Thymus (tissue), 11 donors: ENCODE measurements around the gene RABL6. TPM values are rescaled to one million over a fixed set of nuclear protein-coding genes. Genes with fewer than 3 reads are reported as not detected.
"Not testable (repeated sequence)": the region's sequence is repeated elsewhere in the genome, so short reads cannot be mapped to it uniquely, and the experiment has no call there.

Source experiments
- DNase-seq, 9 donors: peaks; one replicate each; pipeline ENCODE4 v3.0.0-alpha.2; 2013; ENCODE audit warnings: low spot score in 9 of 9, low read depth in 6 of 9, missing footprints in 1 of 9
- H3K27ac ChIP-seq, 2 donors: one replicate each; pipeline ENCODE4 v1.5.1; 2013; ENCODE audit warnings: control low read depth in 1 of 2, low read depth in 1 of 2, low read length in 1 of 2, mild to moderate bottlenecking in 1 of 2, moderate library complexity in 1 of 2
- H3K27me3 ChIP-seq, 2 donors: one replicate each; pipeline ENCODE4 v1.5.1; 2013; ENCODE audit warnings: low read length in 1 of 2; ENCODE audit not compliant: control insufficient read depth in 2 of 2, insufficient read depth in 1 of 2
- H3K36me3 ChIP-seq, 2 donors: one replicate each; pipeline ENCODE4 v1.5.1; 2013; ENCODE audit warnings: low read length in 1 of 2, mild to moderate bottlenecking in 1 of 2, moderate library complexity in 1 of 2; ENCODE audit not compliant: control insufficient read depth in 2 of 2, insufficient read depth in 2 of 2
- H3K4me1 ChIP-seq, 2 donors: one replicate each; pipeline ENCODE4 v1.5.1; 2013; ENCODE audit warnings: low read length in 2 of 2; ENCODE audit not compliant: control insufficient read depth in 2 of 2, insufficient read depth in 2 of 2
- H3K4me3 ChIP-seq, 2 donors: one replicate each; pipeline ENCODE4 v1.5.1; 2013; ENCODE audit warnings: low read length in 2 of 2, control low read depth in 1 of 2, mild to moderate bottlenecking in 1 of 2
- H3K9me3 ChIP-seq, 2 donors: one replicate each; pipeline ENCODE4 v1.5.1; 2013; ENCODE audit warnings: low read length in 1 of 2, mild to moderate bottlenecking in 1 of 2; ENCODE audit not compliant: control insufficient read depth in 2 of 2, insufficient read depth in 1 of 2
- WGBS: extraction: QIAGEN DNeasy Blood & Tissue Kit; methylation state at CpG from one replicate; pipeline ENCODE4 v1.1.7; 2013; 5-methylcytosine and 5-hydroxymethylcytosine counted together
- polyA plus RNA-seq: library from polyadenylated mRNA; stranded (reverse); fragments of 200-250 nt; gene quantifications from one replicate; pipeline ENCODE4 v1.2.3, GENCODE V29; 2013
- total RNA-seq: library from RNA; stranded (reverse); fragments of 120-200 nt; gene quantifications from one replicate; pipeline ENCODE4 v1.2.4, GENCODE V29; 2013
- donor health status: healthy.

The RABL6 gene
- total and polyA plus RNA-seq, 2 donors, result 43.4 to 55.1 TPM

DNA sequence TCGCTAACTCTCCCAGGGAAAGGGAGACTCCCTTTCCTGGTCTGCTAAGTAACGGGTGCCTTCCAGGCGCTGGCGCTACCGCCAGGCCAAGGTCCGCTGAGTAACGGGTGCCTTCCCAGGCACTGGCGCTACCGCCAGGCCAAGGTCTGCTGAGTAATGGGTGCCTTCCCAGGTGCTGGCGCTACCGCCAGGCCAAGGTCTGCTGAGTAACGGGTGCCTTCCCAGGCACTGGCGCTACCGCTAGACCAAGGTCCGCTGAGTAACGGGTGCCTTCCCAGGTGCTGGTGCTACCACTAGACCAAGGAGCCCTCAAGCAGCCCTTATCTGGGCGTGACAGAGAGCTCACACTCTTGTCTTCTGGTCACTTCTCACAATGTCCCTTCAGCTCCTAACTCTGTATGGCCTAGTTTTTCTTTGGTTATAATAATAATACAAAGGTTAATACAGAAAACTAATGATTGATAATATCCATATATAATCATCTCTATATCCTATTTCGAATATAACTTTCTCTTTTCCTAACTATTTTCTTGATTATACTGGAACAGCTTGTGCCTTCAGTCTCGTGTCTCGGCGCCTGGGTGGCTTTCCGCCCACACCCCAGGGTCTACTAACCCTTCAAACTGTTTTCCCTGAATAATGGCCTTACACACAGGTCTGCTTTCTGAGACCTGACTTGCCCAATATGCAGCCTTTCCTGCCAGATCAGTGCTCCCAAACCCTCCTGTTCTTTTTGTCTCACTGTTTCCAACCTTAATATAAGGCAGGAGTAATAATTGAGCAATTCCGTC lies 22.0 kb upstream of the RABL6 start:
- peaks cover 3 to 11% of the 10 kb centered on the region in 2 donors for H3K4me1 ChIP-seq
- not testable (repeated sequence) for H3K36me3 ChIP-seq, H3K27ac ChIP-seq, H3K27me3 ChIP-seq, H3K4me3 ChIP-seq, DNase-seq, H3K9me3 ChIP-seq
- 91% methylated on average over 23 of the region's 23 CpGs for WGBS

DNA sequence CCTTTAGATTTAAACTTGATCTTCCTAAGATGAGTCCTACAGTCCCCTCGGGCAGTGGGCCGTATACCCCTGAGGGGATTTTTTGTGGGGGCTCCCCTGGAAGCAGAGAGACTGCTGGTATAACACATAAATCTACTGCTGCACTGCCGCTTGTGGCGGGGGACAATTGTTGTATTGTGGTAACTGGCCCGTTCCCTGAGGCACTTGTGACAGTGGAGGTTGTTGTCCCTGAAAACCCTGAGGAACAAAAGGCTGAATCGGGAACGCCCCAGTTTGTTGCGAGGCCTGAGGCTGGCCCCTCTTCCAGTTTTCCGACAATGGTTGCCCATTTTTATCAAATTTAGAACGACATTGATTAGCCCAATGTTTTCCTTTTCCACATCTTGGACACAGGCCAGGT lies 21.3 kb upstream of the RABL6 start:
- H3K9me3 ChIP-seq, result no peaks in the 10 kb centered on the region
- H3K4me3 ChIP-seq, result no peak overlapping the region
- peaks cover 3 to 14% of the 10 kb centered on the region in 2 donors for H3K4me1 ChIP-seq
- DNase-seq, result no peak
- H3K27ac ChIP-seq, result no peak overlapping the region
- H3K36me3 ChIP-seq, result no peaks in the 10 kb centered on the region
- 89% methylated on average over 10 of the region's 10 CpGs for WGBS
- H3K27me3 ChIP-seq, result peaks cover 2 to 7% of the 10 kb centered on the region in 2 donors

DNA sequence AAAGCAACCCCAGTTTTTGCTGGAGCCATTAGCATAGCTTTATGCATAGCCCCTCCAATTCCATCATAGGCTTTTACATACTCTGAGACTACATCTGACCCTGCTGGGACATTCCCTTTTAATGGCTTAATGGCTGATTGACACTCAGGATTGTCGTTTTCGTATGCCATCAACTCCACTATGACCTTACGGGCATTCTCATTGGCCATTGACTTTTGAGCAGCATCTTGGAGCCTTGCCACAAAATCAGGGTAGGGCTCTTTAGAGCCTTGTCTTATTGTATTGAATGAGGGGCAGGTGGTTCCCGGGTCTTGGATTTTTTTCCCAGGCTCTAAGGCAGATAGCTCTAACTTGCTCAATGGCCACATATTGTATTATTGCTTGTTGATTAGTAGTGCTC lies 20.8 kb upstream of the RABL6 start:
- not testable (repeated sequence) for H3K36me3 ChIP-seq, H3K27ac ChIP-seq, DNase-seq, H3K4me3 ChIP-seq, H3K27me3 ChIP-seq, H3K9me3 ChIP-seq
- WGBS, result 79% methylated on average over 4 of the region's 4 CpGs
- H3K4me1 ChIP-seq, result peaks cover 6 to 19% of the 10 kb centered on the region in 2 donors

DNA sequence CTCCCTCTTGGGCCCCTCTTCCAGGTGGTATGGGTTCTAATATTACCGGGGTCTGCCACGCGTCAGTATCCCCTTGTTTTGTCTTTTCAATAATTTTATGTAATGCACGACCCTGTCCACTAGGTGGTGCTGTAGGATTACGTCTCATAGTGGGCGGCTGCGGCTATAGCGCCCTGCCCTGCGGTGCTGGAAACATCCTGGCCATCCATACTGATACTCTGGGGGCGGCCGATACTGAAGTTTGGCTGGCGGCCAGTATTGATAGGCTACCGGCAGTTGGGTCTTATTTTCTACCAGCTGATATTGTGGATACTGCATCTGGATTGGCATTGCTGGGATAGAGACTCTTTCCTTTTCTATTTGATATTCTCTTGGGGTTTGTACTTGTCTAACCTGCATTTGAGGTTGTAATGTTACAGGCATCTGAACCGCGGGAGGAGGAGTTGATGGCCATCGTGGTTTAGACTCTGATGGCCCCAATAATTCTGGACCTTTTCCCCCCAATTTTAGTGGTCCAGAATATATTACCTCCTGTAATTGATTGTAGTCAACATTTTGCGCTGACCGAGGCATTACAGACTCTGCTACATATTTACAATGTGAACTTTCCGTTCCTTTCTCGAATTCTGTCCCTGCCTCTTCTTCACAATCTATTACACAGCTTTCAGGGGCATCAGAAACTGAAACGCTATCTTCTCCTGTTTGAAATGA lies 19.9 kb upstream of the RABL6 start:
- Histone ChIP-seq H3K4me1 (peaks cover 13 to 28% of the 10 kb centered on the region in 2 donors), H3K9me3 (no peaks in the 10 kb centered on the region), H3K27ac (no peak overlapping the region), H3K27me3 (peaks cover 2 to 7% of the 10 kb centered on the region in 2 donors), H3K36me3 (peaks cover 3 to 4% of the 10 kb centered on the region in 2 donors), H3K4me3 (no peak overlapping the region)
- peak in 6 of 9 donors; percentile 65 to 83 (median 78) for DNase-seq
- 26% methylated on average over 21 of the region's 21 CpGs for WGBS

DNA sequence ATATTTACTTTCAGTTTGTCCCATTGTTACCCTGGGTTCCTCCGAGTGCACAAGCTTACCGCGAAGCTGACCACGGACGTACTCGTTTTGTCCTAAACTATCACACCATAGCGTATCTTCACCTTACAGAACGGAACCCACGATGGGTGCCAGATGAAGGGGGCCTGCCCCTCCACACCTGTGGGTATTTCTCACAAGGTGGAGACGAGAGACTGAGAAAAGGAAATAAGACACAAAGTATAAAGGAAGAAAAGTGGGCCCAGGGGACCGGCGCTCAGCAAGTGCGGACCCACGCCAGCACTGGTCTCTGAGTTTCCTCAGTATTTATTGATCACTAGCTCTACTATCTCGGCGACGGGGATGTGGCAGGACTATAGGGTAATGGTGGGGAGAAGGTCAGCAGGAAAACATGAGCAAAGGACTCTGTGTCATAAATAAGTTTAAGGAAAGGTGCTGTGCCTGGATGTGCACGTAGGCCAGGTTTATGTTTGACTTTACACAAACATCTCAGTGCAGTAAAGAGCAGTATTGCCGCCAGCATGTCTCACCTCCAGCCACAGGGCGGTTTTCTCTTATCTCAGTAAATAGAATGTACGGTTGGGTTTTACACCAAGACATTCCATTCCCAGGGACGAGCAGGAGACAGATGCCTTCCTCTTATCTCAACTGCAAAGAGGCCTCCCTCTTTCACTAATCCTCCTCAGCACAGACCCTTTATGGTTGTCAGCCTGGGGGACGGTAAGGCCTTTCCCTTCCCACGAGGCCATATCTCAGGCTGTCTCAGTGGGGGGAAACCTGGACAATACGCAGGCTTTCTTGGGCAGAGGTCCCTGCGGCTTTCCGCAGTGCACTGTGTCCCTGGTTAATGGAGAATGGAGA lies 18.9 kb upstream of the RABL6 start:
- DNase-seq, H3K4me3 ChIP-seq, H3K27me3 ChIP-seq, H3K27ac ChIP-seq, H3K9me3 ChIP-seq: not testable (repeated sequence)
- Histone ChIP-seq H3K4me1 (peaks cover 13 to 35% of the 10 kb centered on the region in 2 donors), H3K36me3 (peaks cover 8 to 12% of the 10 kb centered on the region in 2 donors)
- WGBS, result 70% methylated on average over 27 of the region's 27 CpGs

DNA sequence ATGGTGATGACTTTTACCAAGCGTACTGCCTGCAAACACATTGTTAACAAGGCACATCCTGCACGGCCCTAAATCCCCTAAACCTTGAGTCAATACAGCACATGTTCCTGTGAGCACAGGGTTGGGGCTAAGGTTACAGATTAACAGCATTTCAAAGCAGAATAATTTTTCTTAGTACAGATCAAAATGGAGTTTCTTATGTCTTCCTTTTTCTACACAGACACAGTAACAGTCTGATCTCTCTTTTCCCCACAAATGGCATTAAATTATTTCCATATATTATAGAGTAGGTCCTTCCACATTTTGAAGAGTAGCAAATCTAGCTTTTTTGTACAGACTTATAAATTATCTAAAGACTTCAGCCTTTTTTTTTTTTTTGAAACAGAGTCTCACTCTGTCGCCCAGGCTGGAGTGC lies 18.2 kb upstream of the RABL6 start:
- H3K4me3 ChIP-seq, result no peak overlapping the region
- DNase-seq, result no peak
- no peak overlapping the region for H3K27ac ChIP-seq
- H3K27me3 ChIP-seq, result peaks cover 2 to 7% of the 10 kb centered on the region in 2 donors
- 93% methylated on average over 3 of the region's 3 CpGs for WGBS
- peaks cover 10 to 14% of the 10 kb centered on the region in 2 donors for H3K36me3 ChIP-seq
- no peaks in the 10 kb centered on the region for H3K9me3 ChIP-seq
- H3K4me1 ChIP-seq, result peaks cover 13 to 38% of the 10 kb centered on the region in 2 donors

DNA sequence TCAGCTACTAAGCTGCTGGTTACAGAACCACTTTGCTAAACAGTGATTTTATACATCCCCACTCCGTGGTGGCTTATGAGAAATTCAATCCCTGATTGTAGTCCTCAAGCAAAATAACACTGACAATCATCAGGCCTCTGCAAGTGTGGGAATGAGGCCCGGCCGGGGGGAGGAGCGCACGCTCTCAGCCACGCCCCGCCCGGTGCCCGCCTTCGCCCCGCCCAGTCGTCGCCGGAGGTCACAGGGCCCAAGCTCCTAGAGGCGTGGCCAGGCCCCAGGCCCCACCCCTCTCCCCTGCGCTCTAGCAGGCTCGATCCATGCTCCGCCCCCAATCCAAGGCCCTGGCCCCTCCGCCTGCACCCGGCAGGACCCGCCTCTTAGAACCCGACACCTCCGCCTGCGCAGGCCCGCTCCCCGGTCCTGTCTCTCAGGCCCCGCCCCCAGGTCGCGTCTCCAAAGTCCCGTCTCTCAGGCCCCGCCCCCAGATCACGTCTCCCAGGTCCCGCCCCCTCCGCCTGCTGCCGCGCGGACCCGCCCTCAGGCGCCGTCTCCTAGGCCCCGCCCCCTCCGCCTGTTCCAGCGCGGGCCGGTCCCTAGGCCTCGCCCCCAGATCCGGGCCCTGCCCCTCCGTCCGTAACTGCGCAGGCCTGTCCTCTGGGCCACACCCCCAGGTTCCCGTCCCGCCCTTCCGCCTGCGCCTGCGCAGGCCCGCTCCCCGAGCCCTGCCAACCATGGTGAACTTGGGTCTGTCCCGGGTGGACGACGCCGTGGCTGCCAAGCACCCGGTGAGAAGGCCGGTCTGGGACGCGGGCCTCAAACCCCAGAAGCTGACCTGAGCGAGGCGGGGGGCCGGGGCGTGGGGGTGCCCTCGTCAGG lies 16.9 kb upstream of the RABL6 start, which contains the start of gene TMEM141:
Gene TMEM141 (plus strand): TSS at position 705 of the 876 bp plus-strand sequence. CDS start 27 bp downstream, at position 732.
- peaks cover 12 to 18% of the 10 kb centered on the region in 2 donors for H3K36me3 ChIP-seq
- peak; percentile 89 to 99 (median 98) for DNase-seq
- peak within 1 kb of the TSS; percentile 73 to 79 for H3K4me3 ChIP-seq
- peak within 1 kb of the TSS; percentile 92 to 97 for H3K27ac ChIP-seq
- 1% methylated on average over 70 of the region's 70 CpGs for WGBS
- peaks cover 2 to 7% of the 10 kb centered on the region in 2 donors for H3K27me3 ChIP-seq
- H3K4me1 ChIP-seq, result peaks cover 21 to 52% of the 10 kb centered on the region in 2 donors
- H3K9me3 ChIP-seq, result no peaks in the 10 kb centered on the region
